ENCODE data around the gene ADGRB3.
A peak's percentile ranks its signal among the peaks of the same experiment; 100 is the strongest.

ADGRB3 gene

GRCh38 chr6:68638230-68638900, 3.3 kb downstream of the ADGRB3 start:
- H3K4me1 Mint-ChIP-seq: peaks cover 14% of the 10 kb centered on the region
- no peak for ATAC-seq
- no peaks in the 10 kb centered on the region for H3K9me3 Mint-ChIP-seq
- H3K4me3 Mint-ChIP-seq: no peak overlapping the region
- peaks cover 63% of the 10 kb centered on the region for H3K27me3 Mint-ChIP-seq
- H3K27ac Mint-ChIP-seq: no peak overlapping the region
- peak; percentile 38 for DNase-seq
- H3K36me3 Mint-ChIP-seq (ENCODE audit: low read depth): no peaks in the 10 kb centered on the region

GRCh38 chr6:68639211-68639610, 4.1 kb downstream of the ADGRB3 start:
- H3K9me3 Mint-ChIP-seq: no peaks in the 10 kb centered on the region
- DNase-seq (no peak), ATAC-seq (no peak)

GRCh38 chr6:68639826-68640490, 4.9 kb downstream of the ADGRB3 start:
- Mint-ChIP-seq H3K4me3 (no peak overlapping the region), H3K9me3 (no peaks in the 10 kb centered on the region), H3K4me1 (peaks cover 5% of the 10 kb centered on the region), H3K27me3 (peaks cover 52% of the 10 kb centered on the region), H3K27ac (no peak overlapping the region), H3K36me3 (ENCODE audit: low read depth) (no peaks in the 10 kb centered on the region)
- ATAC-seq (no peak), DNase-seq (no peak)

More at GRCh38 chr6:68639211-68639610, 4.1 kb downstream of the ADGRB3 start:
- Mint-ChIP-seq H3K4me1 (peaks cover 10% of the 10 kb centered on the region), H3K4me3 (no peak overlapping the region), H3K27ac (no peak overlapping the region), H3K36me3 (ENCODE audit: low read depth) (no peaks in the 10 kb centered on the region), H3K27me3 (peaks cover 55% of the 10 kb centered on the region)

- Mint-ChIP-seq H3K4me1 (peaks cover 5% of the 10 kb centered on the region), H3K27me3 (peaks cover 49% of the 10 kb centered on the region), H3K9me3 (no peaks in the 10 kb centered on the region), H3K27ac (no peak overlapping the region), H3K4me3 (no peak overlapping the region), H3K36me3 (ENCODE audit: low read depth) (no peaks in the 10 kb centered on the region)
- no peak for ATAC-seq
- no peak for DNase-seq
These were observed 5.4 kb downstream of the ADGRB3 start for GRCh38 chr6:68640491-68640835.

GRCh38 chr6:68641172-68641571, 6.1 kb downstream of the ADGRB3 start:
- no peak for ATAC-seq
- Mint-ChIP-seq H3K27me3 (peaks cover 43% of the 10 kb centered on the region), H3K36me3 (ENCODE audit: low read depth) (no peaks in the 10 kb centered on the region), H3K4me1 (no peaks in the 10 kb centered on the region), H3K27ac (no peak overlapping the region), H3K9me3 (no peaks in the 10 kb centered on the region), H3K4me3 (no peak overlapping the region)
- DNase-seq: no peak

- no peak for DNase-seq
- ATAC-seq: no peak
- Mint-ChIP-seq H3K36me3 (ENCODE audit: low read depth) (no peaks in the 10 kb centered on the region), H3K27ac (no peak overlapping the region), H3K4me3 (no peak overlapping the region), H3K4me1 (no peaks in the 10 kb centered on the region), H3K9me3 (no peaks in the 10 kb centered on the region), H3K27me3 (peaks cover 36% of the 10 kb centered on the region)
These were observed 7.0 kb downstream of the ADGRB3 start for GRCh38 chr6:68642081-68642480.

GRCh38 chr6:68642977-68643376, 7.9 kb downstream of the ADGRB3 start:
- Mint-ChIP-seq H3K4me1 (no peaks in the 10 kb centered on the region), H3K27ac (no peak overlapping the region), H3K27me3 (peaks cover 27% of the 10 kb centered on the region), H3K9me3 (no peaks in the 10 kb centered on the region), H3K36me3 (ENCODE audit: low read depth) (no peaks in the 10 kb centered on the region), H3K4me3 (no peak overlapping the region)
- ATAC-seq: no peak
- DNase-seq: no peak

GRCh38 chr6:68649669-68650068, 14.6 kb downstream of the ADGRB3 start:
- Mint-ChIP-seq H3K27ac (no peak overlapping the region), H3K27me3 (peaks cover 1% of the 10 kb centered on the region), H3K4me1 (no peaks in the 10 kb centered on the region), H3K9me3 (no peaks in the 10 kb centered on the region), H3K4me3 (no peak overlapping the region), H3K36me3 (ENCODE audit: low read depth) (no peaks in the 10 kb centered on the region)
- ATAC-seq: no peak
- DNase-seq: no peak

GRCh38 chr6:68650142-68650541, 15.1 kb downstream of the ADGRB3 start:
- H3K27ac Mint-ChIP-seq: no peak overlapping the region
- no peaks in the 10 kb centered on the region for H3K36me3 Mint-ChIP-seq (ENCODE audit: low read depth)
- H3K9me3 Mint-ChIP-seq: no peaks in the 10 kb centered on the region
- no peaks in the 10 kb centered on the region for H3K4me1 Mint-ChIP-seq
- DNase-seq (no peak), ATAC-seq (no peak)
- H3K27me3 Mint-ChIP-seq: peaks cover 1% of the 10 kb centered on the region
- no peak overlapping the region for H3K4me3 Mint-ChIP-seq

- peaks cover 1% of the 10 kb centered on the region for H3K27me3 Mint-ChIP-seq
- H3K4me1 Mint-ChIP-seq: no peaks in the 10 kb centered on the region
- H3K9me3 Mint-ChIP-seq: no peaks in the 10 kb centered on the region
- no peak for ATAC-seq
- no peak overlapping the region for H3K4me3 Mint-ChIP-seq
- no peaks in the 10 kb centered on the region for H3K36me3 Mint-ChIP-seq (ENCODE audit: low read depth)
- H3K27ac Mint-ChIP-seq: no peak overlapping the region
- DNase-seq: no peak
These were observed 16.2 kb downstream of the ADGRB3 start for GRCh38 chr6:68651011-68651985.

- peaks cover 1% of the 10 kb centered on the region for H3K27me3 Mint-ChIP-seq
- no peak overlapping the region for H3K4me3 Mint-ChIP-seq
- no peak overlapping the region for H3K27ac Mint-ChIP-seq
- no peaks in the 10 kb centered on the region for H3K36me3 Mint-ChIP-seq (ENCODE audit: low read depth)
- H3K4me1 Mint-ChIP-seq: no peaks in the 10 kb centered on the region
- H3K9me3 Mint-ChIP-seq: no peaks in the 10 kb centered on the region
- DNase-seq (no peak), ATAC-seq (no peak)
These were observed 17.0 kb downstream of the ADGRB3 start for GRCh38 chr6:68652117-68652536.

- peaks cover 1% of the 10 kb centered on the region for H3K27me3 Mint-ChIP-seq
- DNase-seq (no peak), ATAC-seq (no peak)
- H3K4me1 Mint-ChIP-seq: no peaks in the 10 kb centered on the region
- no peaks in the 10 kb centered on the region for H3K9me3 Mint-ChIP-seq
- no peak overlapping the region for H3K27ac Mint-ChIP-seq
- no peaks in the 10 kb centered on the region for H3K36me3 Mint-ChIP-seq (ENCODE audit: low read depth)
- H3K4me3 Mint-ChIP-seq: no peak overlapping the region
These were observed 18.1 kb downstream of the ADGRB3 start for GRCh38 chr6:68653074-68653705.

GRCh38 chr6:68653706-68654089, 18.6 kb downstream of the ADGRB3 start:
- no peak overlapping the region for H3K4me3 Mint-ChIP-seq
- H3K36me3 Mint-ChIP-seq (ENCODE audit: low read depth): no peaks in the 10 kb centered on the region
- H3K9me3 Mint-ChIP-seq: no peaks in the 10 kb centered on the region
- H3K4me1 Mint-ChIP-seq: no peaks in the 10 kb centered on the region
- H3K27me3 Mint-ChIP-seq: peaks cover 1% of the 10 kb centered on the region
- no peak overlapping the region for H3K27ac Mint-ChIP-seq
- no peak for ATAC-seq
- no peak for DNase-seq

- Mint-ChIP-seq H3K4me1 (no peaks in the 10 kb centered on the region), H3K36me3 (ENCODE audit: low read depth) (no peaks in the 10 kb centered on the region)
- ATAC-seq: no peak
These were observed 19.1 kb downstream of the ADGRB3 start for GRCh38 chr6:68654134-68654533.

More at GRCh38 chr6:68654134-68654533, 19.1 kb downstream of the ADGRB3 start:
- H3K4me3 Mint-ChIP-seq: no peak overlapping the region
- peaks cover 1% of the 10 kb centered on the region for H3K27me3 Mint-ChIP-seq
- H3K27ac Mint-ChIP-seq: no peak overlapping the region
- no peak for DNase-seq
- H3K9me3 Mint-ChIP-seq: no peaks in the 10 kb centered on the region

Data from activated naive CD8-positive, alpha-beta T cell treated with anti-CD3 and anti-CD28 coated beads, Interleukin-2, amount 50 U/mL, for 24 hours (primary cell).